ENCODE results near the gene EMP2.

Gene EMP2

DNA sequence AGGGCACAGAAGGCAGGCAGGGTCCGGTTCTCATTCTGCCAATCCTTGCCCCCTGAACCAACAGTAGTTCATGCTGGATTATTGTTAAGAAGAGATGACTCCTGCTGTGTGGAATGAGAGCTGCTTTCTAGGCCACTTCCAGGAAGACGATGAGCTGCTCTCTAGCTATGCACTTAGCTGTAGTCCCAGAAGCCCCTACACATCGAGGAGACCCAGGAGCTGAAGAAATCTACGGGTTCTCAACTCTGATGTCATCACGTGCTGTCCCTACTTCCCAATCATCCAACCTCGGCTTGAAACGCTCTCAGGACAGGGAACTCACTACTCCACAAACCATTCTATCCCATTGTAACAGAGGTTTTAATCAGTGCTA is 29.0 kb upstream of the EMP2 start:
- no peak for DNase-seq

DNA sequence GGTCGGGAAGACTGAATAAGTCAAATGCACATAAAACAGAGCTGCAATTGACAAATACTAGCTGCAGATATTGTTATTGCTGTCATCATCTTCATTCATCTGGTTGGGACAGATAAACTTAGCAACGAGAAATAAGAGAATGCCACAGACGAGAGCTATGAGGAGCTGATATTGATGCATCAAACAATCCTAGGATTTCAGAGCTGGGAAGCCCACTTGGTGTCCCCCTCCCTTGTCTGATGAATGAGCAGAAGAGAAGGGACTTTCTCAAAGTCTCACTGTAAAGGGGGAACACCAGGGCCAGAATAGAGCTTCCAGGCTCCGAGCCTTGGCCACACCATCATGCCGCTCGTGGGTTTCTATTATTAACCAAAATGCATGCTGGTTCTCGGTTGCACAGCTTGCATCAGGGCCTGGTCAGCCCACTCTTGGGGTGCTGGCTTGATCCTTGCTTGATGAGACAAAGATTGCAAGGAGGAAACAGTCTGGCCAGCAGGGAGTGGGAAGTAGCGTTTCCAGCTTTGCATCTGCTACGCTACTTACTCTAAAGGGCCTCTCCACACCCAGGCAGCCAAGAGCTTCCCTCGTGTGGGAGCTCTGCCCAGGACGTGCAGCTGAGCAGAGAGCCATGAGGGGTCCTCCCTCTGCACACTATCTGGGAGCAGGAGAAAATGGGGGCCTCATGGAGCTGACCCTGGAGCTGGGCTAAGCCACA is 28.4 kb upstream of the EMP2 start:
- DNase-seq = no peak

DNA sequence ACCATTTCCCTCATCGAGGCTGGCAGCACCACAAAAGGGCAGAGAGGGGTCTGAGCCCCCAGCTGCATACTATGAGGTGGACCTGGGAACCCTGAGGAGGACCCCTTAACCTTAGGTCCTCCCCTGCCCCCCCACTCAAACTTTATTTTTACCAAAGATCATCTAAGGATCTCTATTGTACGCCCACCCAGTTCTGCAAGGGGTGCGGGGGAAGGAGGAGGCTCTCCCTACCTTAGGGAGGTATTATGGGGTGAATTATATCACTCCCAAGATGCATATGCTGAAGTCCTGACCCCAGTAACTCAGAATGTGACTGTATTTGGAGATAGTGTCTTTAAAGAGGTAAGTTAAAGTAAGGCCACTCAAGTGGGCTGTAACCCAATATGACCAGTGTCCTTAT is 26.8 kb upstream of the EMP2 start:
- DNase-seq = no peak

DNA sequence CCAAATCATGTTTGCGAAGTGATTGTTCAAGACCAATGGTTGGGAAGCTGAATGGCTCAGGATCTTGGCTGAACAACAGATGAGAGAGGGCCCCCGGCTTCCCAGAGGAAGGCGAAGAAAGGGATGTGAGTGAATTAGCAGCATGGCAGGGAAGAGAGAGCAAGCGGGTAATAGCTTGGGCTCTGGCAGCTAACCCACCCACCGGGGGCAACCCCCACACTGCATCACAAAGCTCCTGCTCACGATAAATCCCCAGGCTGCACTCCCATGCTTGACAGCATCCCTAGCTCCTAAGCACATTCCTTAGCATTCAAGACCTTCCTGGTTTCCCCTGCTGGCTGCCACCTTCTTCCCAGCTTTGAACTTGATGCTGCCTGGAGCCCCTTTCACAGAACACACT is 26.2 kb upstream of the EMP2 start:
- no peak for DNase-seq

DNA sequence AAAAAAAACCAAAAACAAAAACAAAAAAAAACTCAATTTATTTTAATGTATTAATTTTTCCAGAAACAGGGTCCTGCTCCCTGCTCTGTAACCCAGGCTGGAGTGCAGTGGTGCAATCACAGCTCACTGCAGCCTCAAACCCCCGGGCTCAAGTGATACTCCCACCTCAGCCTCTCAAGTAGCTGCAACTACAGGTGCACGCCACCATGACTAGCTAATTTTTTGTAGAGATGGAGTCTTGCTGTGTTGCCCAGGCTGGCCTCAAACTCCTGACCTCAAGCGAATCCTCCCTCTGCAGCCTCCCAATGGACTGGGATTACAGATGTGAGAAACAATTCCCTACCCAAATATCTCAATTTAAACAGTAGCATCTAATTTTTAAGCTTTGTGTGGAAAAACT is 25.2 kb upstream of the EMP2 start:
- no peak for DNase-seq

DNA sequence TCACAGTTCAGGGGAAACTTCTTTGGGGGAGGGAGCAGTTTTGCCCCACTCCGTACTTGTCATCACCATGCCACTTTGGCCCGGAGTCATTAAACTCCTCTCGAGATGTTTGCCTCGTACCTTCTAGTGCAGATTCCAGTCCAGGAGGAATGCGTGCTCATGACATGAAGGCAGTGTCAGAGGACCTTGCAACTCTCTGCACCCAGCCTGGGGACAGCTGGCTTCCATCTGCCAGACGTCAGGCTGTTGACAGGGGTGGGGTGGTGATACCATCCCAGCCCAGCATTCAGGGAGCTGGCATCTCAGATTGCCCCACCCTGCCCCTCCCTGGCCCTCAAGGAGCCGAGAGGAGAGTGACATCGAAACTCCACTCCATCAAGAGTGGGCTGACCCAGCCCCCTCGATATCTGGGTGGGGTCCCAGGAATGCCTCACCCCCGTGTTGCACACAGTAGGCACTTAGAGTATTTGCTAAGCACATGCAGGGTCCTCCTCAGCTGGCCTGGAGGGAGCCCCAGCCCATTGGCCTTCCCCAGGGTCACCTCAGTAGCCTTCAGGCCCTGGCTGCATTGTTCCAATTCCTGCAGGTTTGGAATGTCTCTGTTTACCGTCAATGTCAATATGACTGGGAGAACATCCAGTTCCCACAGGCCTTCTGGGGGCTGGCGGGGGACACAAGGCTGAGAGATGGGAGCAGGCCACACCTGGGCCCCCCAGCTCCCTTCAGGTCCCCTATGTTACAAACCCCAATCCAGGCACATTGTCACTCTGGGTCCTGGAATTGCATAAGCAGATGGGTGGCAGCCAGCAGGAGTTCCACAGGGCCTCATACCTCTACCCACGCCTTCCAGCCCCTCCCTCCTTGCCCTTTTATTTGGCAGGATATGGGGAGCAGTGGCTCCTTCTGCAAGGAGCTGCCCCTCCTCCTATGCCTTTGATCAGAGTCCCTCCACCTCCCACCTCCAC is 21.3 kb upstream of the EMP2 start:
- no peak for DNase-seq

DNA sequence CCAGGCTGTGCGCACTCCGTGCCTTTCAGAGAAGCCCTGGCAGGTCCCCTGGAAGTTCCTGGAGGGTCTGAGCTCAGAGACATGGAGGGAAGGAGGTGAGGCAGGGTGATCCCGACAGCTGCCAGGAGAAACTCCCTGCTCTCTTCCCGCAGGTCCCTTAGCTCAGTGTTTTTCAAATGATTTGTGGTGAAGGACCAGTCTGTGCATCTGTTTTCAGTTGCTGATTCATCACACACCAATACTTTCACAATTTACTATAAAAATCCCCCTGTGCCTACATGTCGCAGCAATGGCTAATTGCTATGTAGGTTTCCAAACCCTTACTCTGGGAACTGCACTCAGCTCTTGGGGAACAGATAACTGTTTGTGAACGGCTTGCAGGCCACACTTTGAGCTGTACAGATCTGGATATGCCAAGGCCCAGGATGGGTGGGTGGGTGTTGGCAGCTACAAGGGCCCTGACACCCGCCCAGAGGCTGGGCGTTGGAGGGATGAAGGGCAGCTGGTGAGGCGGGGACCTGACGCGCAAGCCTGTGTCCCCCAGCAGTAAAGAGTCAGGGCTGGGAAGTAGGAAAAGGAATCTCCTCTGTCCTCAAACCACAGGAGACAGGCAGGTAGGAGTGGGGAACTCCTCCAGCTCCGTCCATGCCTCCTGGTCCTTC is 20.5 kb upstream of the EMP2 start:
- DNase-seq = no peak

DNA sequence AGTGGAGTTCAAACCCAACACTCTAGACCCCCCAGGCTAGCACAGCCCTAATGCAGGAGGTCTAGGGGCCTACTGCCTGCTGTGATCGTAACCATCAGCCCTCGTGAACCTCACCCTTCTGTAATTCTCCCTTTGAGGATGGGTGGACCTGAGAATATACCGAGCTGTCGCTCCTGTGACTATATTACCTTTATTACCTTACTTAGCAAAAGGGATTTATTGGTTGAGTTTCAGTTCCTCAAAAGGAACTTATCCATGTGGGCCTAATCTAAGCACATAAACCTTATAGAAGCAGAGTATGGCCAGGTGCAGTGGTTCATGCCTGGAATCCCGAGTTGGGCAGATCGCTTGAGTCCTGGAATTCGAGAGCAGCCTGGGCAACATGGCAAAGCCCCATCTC is 19.2 kb upstream of the EMP2 start:
- DNase-seq = no peak

DNA sequence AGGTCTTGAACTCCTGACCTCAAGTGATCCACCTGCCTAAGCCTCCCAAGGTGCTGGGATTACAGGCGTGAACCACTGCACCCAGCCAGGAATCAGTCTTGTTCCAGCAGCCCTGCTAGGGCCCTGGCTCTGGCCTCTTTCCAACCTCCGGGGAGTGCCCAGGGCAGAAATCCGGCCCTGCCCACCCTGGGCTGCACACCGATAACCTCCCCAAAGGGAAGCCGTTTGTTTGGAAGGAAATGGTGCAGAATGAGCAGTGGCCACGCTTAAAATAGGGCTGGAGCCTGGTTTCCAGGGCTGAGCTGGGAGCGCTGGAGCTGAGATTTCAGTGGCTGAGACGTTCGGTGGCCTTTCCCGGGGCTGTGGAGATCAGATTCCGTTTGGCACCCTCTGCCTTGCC is 17.8 kb upstream of the EMP2 start:
- DNase-seq = no peak

DNA sequence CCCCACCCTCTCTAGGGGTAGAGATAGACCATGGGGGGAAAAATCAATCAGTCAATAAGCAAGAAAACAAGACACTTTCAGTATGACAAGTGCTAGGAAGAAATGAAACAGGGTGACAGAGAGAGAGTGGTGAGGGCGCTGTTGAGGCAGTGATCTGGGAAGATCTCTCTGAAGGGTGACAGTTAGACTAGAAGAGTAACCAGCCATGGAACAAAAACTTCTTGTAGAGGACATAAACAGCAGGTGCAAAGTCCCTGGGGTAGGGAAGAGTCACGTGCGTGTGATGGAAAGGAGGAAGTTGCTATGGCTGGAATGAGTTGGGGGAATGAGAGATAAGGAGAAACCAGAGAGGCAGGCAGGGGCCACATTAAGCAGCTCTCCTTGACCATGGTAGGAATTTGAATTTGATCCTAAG is 16.8 kb upstream of the EMP2 start:
- no peak for DNase-seq

DNA sequence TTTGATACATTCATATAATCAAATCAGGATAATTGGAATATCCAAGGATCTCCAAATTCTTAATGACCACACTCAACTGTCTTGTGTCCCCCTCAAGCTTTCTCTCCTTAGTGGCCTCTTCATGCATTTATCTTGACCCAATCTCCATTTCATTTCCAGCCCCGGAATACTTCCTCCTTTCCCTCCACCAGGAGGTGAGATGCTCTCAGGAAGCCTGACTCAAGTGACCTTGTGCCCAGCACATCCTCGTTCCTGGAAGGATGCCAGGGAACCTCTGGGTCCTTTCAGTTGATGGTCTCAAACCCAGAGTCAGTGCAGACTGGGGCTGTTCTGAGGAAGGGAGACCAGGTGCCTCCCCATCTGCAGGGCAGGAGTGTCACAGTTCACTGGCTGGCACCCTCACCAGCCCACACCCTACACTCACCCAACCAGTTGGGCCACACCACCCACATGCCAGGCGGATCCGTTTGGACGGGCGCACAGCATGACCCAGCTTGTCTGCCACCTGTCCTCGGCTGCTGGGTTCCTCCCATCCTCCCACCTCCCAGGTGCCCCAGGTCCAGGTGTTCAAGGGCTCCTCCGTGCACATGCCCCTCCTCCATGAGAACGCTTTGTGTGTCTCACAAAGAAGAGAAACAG is 14.0 kb upstream of the EMP2 start:
- DNase-seq = no peak

DNA sequence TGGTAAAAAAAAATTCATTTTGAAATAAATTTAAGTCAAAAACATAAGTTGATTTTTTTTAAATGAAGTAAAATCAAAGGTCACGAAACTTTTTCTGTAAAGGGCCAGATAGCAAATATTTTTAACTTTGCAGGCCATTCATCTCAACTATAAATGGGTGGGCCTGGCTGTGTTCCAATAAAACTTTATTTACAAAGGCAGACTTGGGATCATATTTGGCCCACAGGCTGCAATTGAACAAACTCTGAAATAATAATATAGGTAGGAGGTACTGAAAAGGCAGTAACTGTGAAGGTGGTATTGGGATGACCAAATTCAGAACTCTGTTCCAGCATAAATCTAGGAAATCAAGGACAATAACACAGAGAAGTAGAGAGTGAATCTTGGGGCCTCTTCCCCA is 12.2 kb upstream of the EMP2 start:
- DNase-seq = no peak

DNA sequence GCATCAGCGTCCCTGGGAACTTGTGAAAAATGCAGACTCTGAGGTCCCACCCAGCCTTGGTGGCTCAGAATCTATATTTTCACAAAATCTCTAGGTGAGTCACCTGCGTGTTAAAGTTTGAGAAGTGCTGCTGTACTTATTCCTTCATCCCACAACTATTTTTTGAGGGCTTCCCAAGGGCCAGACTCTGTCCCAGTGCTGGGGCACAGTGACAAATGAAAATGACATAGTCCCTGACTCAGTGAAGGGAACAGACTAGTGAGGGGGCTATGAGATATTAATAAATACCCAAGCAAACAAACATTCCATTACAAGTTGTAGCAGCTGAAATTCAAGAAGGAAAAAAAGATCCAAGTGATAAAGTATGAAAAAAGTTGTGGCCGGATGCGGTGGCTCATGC is 9.9 kb upstream of the EMP2 start:
- DNase-seq = no peak

DNA sequence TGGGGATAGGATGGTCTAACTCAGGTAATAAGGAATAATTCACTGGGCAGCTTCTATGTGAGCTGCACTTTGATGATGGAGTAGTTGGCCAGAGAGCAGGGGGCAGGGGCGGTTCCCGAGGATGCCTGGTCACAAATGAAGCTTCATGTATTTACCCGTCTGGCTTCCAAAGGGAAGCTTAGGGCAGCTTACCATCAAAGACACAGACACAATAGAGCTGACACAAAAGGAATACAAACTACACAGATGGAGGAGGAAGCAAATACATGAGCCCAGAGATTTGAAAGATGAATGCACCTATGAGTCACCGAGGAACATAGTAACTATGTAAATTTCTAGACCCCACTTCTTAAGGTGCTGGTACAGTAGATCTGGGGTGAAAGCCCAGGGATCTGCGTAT is 8.7 kb upstream of the EMP2 start:
- DNase-seq = no peak

DNA sequence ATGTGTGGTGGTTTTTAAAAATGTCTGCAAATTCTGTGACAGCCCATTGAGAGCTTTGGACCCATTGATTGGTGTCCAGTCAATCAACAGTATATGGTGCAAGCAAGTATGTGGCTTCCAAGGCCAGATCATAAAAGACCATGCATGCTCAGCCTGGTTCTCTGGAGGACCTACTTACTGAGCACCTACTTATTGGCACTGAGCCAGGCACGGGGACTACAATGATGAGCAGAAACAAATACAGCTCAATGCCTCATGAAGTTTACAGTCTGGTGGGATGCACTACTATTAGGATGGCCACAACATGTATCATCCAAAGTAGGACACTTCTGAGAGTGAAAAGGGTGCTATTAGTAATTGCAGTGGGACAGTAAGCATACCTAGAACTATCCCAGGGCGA is 7.2 kb upstream of the EMP2 start:
- DNase-seq = no peak

DNA sequence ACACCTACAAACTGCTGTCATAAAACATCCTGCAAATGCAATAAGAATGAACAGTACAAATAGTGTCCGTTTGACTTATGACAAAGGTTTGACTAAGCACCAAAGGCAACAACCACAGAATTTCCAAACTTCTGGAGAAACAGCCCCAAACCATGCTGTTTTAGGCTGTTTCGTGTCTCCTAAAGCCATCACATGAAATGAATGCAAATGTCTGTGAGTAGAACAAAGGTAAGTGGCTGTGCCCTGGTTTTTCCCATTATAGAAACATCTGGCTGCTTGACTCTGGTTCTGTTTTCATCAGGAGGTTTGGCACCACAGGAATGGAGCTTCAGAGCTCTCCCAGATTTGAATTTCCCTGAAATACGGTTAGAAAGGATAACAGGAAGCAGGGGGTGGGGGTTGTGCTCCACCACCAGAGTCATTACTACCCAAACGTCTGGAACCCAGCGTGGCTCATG is 4.6 kb upstream of the EMP2 start:
- DNase-seq = no peak

DNA sequence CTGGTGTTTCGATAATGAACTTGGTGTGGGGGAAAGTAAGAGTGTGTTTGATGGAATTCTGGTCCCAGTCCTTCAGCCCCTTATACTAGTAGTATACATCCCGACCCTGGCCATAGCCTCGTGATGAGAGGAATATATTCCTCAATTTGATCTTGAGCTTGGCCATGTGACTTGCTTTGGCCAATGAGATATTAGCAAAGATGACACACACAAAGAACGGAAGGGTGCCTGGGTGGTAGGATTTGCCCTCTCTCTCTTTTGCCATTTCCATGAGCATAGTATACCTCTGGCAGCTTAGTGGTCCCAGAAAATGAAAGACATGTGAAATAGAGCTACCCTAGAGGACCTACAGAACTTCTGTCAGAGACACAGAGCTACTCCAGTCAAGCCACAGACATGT is 2.9 kb upstream of the EMP2 start:
- no peak for DNase-seq

DNA sequence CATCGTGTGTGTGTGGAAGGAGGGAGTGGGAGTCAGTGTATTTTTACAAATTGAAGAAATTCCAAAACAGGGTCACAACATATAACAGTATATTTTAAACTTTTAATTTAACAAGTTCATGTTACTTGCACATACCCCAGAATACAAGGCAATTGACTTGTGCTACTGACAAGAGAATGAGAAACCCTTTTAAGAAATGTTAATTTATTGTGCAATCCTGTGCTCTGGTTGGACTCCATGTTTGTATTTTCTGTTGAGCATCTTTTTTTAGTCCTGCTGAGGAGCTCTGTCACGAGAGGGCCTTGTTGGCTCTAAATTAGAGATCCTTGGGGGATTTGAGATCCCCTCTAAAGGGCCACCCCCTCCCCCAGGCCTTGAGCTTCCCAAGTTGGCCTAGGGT is 1.1 kb upstream of the EMP2 start:
- no peak for DNase-seq

DNA sequence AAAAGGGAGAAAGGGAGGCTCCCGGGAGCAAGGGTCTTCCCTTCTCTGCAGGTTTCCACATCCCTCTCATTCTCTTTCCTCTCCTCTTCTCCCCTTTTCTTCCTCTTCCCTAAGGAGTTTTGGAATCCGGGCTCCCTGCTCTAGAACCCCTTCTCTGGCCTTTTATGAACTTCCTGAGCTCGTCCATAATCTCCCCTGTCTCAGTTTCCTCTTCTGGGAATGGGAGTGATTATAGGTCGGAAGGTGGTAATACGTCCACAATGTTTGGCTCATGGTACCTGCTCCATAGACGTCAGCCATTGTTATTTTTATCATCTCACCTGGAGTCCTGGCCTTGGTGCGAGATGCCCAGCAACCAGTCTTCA is 467 bp upstream of the EMP2 start:
- DNase-seq = no peak

DNA sequence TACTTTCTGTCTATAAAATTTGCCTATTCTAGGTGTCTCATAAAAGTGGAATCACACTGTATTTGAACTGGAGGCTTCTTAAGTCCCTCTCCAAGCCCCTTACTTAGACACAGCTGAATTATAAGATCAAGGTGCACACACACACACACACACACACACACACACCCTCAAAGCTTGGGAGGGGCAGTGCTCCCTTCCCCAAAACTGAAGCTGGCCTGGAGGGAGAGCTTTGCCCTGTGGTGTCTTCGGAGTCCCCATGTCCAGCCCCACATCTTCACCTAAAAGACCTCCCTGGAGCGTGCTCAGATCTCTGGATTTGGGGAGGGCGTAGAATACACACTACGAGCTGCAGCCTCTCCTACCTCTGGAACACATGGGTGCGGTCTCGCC is 828 bp downstream of the EMP2 start:
- DNase-seq = no peak

DNA sequence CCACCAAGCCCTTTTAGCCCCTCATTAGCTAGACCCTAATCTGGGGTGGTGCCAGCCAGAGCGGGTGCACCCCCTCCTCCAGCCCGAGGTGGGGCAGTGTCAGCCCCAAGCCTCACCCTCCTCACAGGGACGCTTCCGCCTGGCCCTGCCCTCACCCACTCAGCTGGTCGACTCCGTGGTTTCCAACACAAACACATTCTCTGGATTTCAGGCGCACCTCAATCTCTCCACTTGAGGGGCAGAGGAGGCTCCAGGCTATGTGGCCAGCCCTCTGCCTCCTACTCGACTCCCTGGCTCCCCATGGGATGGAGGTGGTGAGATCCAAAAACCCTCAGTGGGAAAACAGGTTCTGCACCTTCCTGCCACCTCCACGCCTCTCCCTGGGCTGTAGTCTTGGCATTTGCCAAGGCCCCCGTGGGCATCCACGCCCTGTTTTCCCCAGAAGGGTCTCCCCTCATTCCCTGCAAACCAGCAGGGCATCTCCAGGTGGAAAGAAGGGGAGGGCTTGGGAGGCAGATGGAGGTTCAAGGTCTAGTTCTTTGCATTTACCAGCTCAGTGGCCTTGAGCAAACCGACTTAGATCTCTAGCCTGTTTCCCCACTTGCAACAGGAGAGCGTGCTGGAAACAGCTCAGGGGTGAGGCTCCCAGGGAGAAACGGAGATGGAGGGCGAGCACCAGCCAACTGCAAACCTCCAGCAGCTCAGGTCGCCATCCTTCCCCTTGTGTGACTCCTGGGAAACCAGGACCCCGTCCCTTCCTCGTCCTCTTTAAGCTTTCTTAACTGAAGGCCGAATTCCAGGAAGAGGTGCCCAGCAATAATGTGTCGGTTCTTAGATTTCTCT is 1.7 kb downstream of the EMP2 start:
- DNase-seq = no peak
